ENCODE data around the gene MED13L.

Gene MED13L

GRCh38 chr12:116123451-116124258 lies 153.8 kb downstream of the MED13L start:
- DNase-seq, result peak; percentile 99

GRCh38 chr12:116122628-116123027 lies 154.9 kb downstream of the MED13L start:
- DNase-seq, result peak; percentile 66

GRCh38 chr12:116121453-116121871 lies 156.0 kb downstream of the MED13L start:
- DNase-seq, result peak; percentile 97

- peak; percentile 80 for DNase-seq
These were observed 160.7 kb downstream of the MED13L start for GRCh38 chr12:116116650-116117424.

- DNase-seq, result peak; percentile 81
These were observed 163.9 kb downstream of the MED13L start for GRCh38 chr12:116113398-116114130.

GRCh38 chr12:116106870-116107269 lies 170.6 kb downstream of the MED13L start:
- DNase-seq, result no peak

GRCh38 chr12:116104167-116104767 lies 173.2 kb downstream of the MED13L start:
- DNase-seq, result peak; percentile 20

GRCh38 chr12:116101991-116102390 lies 175.5 kb downstream of the MED13L start:
- peak; percentile 45 for DNase-seq

GRCh38 chr12:116099652-116100432 lies 177.7 kb downstream of the MED13L start:
- no peak for DNase-seq

- no peak for DNase-seq
These were observed 180.6 kb downstream of the MED13L start for GRCh38 chr12:116096874-116097273.

- DNase-seq, result peak; percentile 27
These were observed 183.0 kb downstream of the MED13L start for GRCh38 chr12:116094475-116094874.

- DNase-seq, result peak; percentile 54
These were observed 183.6 kb downstream of the MED13L start for GRCh38 chr12:116093915-116094314.

GRCh38 chr12:116092776-116093175 lies 184.7 kb downstream of the MED13L start:
- DNase-seq, result no peak

- DNase-seq, result no peak
These were observed 185.3 kb downstream of the MED13L start for GRCh38 chr12:116092162-116092561.

- DNase-seq, result no peak
These were observed 185.9 kb downstream of the MED13L start for GRCh38 chr12:116091579-116091978.

GRCh38 chr12:116090516-116090915 lies 187.0 kb downstream of the MED13L start:
- DNase-seq, result no peak

GRCh38 chr12:116089080-116089479 lies 188.4 kb downstream of the MED13L start:
- DNase-seq, result no peak

- DNase-seq, result peak; percentile 38
These were observed 189.5 kb downstream of the MED13L start for GRCh38 chr12:116087962-116088361.

- no peak for DNase-seq
These were observed 190.1 kb downstream of the MED13L start for GRCh38 chr12:116087399-116087798.

GRCh38 chr12:116080415-116080814 lies 197.1 kb downstream of the MED13L start:
- no peak for DNase-seq

- peak; percentile 18 for DNase-seq
These were observed 199.1 kb downstream of the MED13L start for GRCh38 chr12:116078396-116078795.

GRCh38 chr12:116077431-116077830 lies 200.1 kb downstream of the MED13L start:
- no peak for DNase-seq

All from NCI-H69 (cell line).